OCI-LY1 (cell line): Measurements from ENCODE around the gene ATG4D.

Source experiments
- CTCF ChIP-seq: fragments of 200-600 bp; sonication (generic), shearing (Covaris generic); IDR thresholded peaks from 2 replicates; pipeline ENCODE4 v1.5.1; 2017; ENCODE audit warnings: mild to moderate bottlenecking, antibody characterized with exemption, low read length, moderate library complexity, mixed read lengths
- EZH2 ChIP-seq: fragments of 200-600 bp; sonication (generic), shearing (Covaris generic); IDR thresholded peaks from 2 replicates; pipeline ENCODE4 v1.8.0; 2017; ENCODE audit warnings: borderline replicate concordance, mixed run types, mild to moderate bottlenecking, antibody characterized with exemption, low read length, moderate library complexity, mixed read lengths

DNA sequence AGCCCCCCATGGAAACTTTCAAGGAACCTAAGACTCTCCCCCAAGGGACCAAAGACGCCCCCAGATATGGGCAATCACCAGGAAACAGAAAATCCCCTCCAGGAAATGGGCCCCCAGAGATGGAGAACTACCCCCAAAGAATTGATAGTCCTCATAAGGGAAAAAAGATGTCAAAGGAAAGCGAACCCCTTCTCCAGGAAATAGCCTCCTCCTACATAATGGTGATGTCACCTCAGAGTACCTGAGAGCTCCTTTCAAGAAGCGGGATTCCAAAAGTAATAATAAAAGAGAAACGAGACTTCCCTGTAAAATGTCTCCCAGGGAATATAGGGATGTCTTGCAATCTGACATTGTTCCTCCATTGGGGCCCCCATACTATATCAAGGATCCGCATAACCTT, 24.0 kb downstream of the ATG4D start:
- no peak for TF ChIP-seq CTCF
- TF ChIP-seq EZH2: no peak
